Vagina (tissue), 2 donors: ENCODE results near the gene ANKRD44. TPM values are rescaled to one million over a fixed set of nuclear protein-coding genes. Genes with fewer than 3 reads are reported as not detected.

Source experiments
- DNase-seq, 2 donors: peaks; one replicate each; pipeline ENCODE4 v3.0.0-alpha.2; 2017; ENCODE audit errors: extremely low spot score in 2 of 2
- H3K27ac ChIP-seq: fragments of 200-600 bp; sonication (generic); one replicate; pipeline ENCODE4 v1.5.1; 2019
- H3K27me3 ChIP-seq: fragments of 200-600 bp; sonication (generic); one replicate; pipeline ENCODE4 v1.5.1; 2019
- H3K36me3 ChIP-seq, 2 donors: fragments of 200-600 bp; sonication (generic); one replicate each; pipeline ENCODE4 v1.5.1; 2017 to 2019
- H3K4me1 ChIP-seq: fragments of 200-600 bp; sonication (generic); one replicate; pipeline ENCODE4 v1.5.1; 2019
- H3K4me3 ChIP-seq, 2 donors: fragments of 200-600 bp; sonication (generic); 1 replicate in 1 of 2; 2 replicates in 1 of 2; pipeline ENCODE4 v1.5.1; 2016 to 2019
- H3K9me3 ChIP-seq: fragments of 200-600 bp; sonication (generic); one replicate; pipeline ENCODE4 v1.5.1; 2019
- CTCF ChIP-seq, 3 experiments: fragments of 450-650 bp in 2 of 3; fragments of 200-600 bp in 1 of 3; sonication (generic) in 1 of 3; IDR thresholded peaks; one replicate each; pipeline ENCODE4 v1.5.1; 2017 to 2019; ENCODE audit warnings: antibody characterized with exemption in 3 of 3, mild to moderate bottlenecking in 2 of 3, moderate library complexity in 2 of 3
- POLR2A ChIP-seq, 2 donors: fragments of 450-650 bp; IDR thresholded peaks; one replicate each; pipeline ENCODE4 v1.6.1; 2017; ENCODE audit warnings: antibody characterized with exemption in 2 of 2, mild to moderate bottlenecking in 2 of 2, moderate library complexity in 2 of 2
- POLR2AphosphoS5 ChIP-seq, 2 donors: sonication (generic); formaldehyde crosslinking; IDR thresholded peaks; one replicate each; pipeline ENCODE4 v1.9.0; 2017; ENCODE audit warnings: antibody characterized with exemption in 2 of 2, mild to moderate bottlenecking in 2 of 2, low read depth in 1 of 2; ENCODE audit not compliant: insufficient read depth in 1 of 2
- intact Hi-C: fragments of 100-400 bp; cut with DNase I; formaldehyde crosslinking; loops from one replicate; pipeline ENCODE4 v1.15.1; 2023
- total RNA-seq: library from RNA; depleted of rRNA; stranded (reverse); fragments of >200 nt; gene quantifications from one replicate; pipeline ENCODE4 v1.2.3, GENCODE V29; 2016

The ANKRD44 gene
- total RNA-seq, 1 donor from 2014 or later, result 46.4 TPM

GRCh38 chr2:197126630-197127352, 183.8 kb downstream of the ANKRD44 start:
- peaks cover 3% of the 10 kb centered on the region for H3K4me1 ChIP-seq
- H3K27me3 ChIP-seq, result no peaks in the 10 kb centered on the region
- no peak overlapping the region for H3K27ac ChIP-seq
- H3K9me3 ChIP-seq, result no peaks in the 10 kb centered on the region
- no peak for TF ChIP-seq POLR2A (IDR thresholded peaks at IDR 0.05)
- no peak for TF ChIP-seq CTCF (IDR thresholded peaks at IDR 0.05)
- no peak for TF ChIP-seq POLR2AphosphoS5 (IDR thresholded peaks at IDR 0.05; ENCODE audit: insufficient read depth in 1 of 2, low read depth in 1 of 2)
- no peak overlapping the region for H3K4me3 ChIP-seq
- no peak for DNase-seq
- intact Hi-C loops, result loop anchor here (10.0 kb wide), 1 partner anchor 188 kb away; the partner anchor contains the start of gene ANKRD44
- H3K36me3 ChIP-seq, result no peaks in the 10 kb centered on the region

GRCh38 chr2:197124639-197125390, 185.8 kb downstream of the ANKRD44 start:
- no peak for DNase-seq
- Histone ChIP-seq H3K36me3 (peaks cover 0 to 14% of the 10 kb centered on the region in 2 donors), H3K4me1 (no peaks in the 10 kb centered on the region), H3K9me3 (no peaks in the 10 kb centered on the region), H3K27me3 (no peaks in the 10 kb centered on the region), H3K27ac (no peak overlapping the region), H3K4me3 (no peak overlapping the region)
- intact Hi-C loops, result loop anchor here (10.0 kb wide), 1 partner anchor 190 kb away; the partner anchor contains the start of gene ANKRD44
- TF ChIP-seq CTCF (IDR thresholded peaks at IDR 0.05) (no peak), POLR2A (IDR thresholded peaks at IDR 0.05) (no peak), POLR2AphosphoS5 (IDR thresholded peaks at IDR 0.05; ENCODE audit: insufficient read depth in 1 of 2, low read depth in 1 of 2) (no peak)

GRCh38 chr2:197122821-197123220, 187.8 kb downstream of the ANKRD44 start:
- Histone ChIP-seq H3K4me1 (no peaks in the 10 kb centered on the region), H3K4me3 (no peak overlapping the region), H3K27me3 (no peaks in the 10 kb centered on the region), H3K9me3 (no peaks in the 10 kb centered on the region), H3K27ac (no peak overlapping the region), H3K36me3 (peaks cover 0 to 15% of the 10 kb centered on the region in 2 donors)
- TF ChIP-seq POLR2A (IDR thresholded peaks at IDR 0.05), result no peak
- TF ChIP-seq CTCF (IDR thresholded peaks at IDR 0.05), result no peak
- TF ChIP-seq POLR2AphosphoS5 (IDR thresholded peaks at IDR 0.05; ENCODE audit: insufficient read depth in 1 of 2, low read depth in 1 of 2), result no peak
- intact Hi-C loops, result loop anchor here (10.0 kb wide), 1 partner anchor 192 kb away; the partner anchor contains the start of gene ANKRD44
- no peak for DNase-seq

- Histone ChIP-seq H3K4me1 (no peaks in the 10 kb centered on the region), H3K36me3 (peaks cover 0 to 15% of the 10 kb centered on the region in 2 donors), H3K4me3 (no peak overlapping the region), H3K9me3 (no peaks in the 10 kb centered on the region), H3K27ac (no peak overlapping the region), H3K27me3 (no peaks in the 10 kb centered on the region)
- no peak for DNase-seq
- intact Hi-C loops, result loop anchor here (10.0 kb wide), 1 partner anchor 193 kb away; the partner anchor contains the start of gene ANKRD44
- TF ChIP-seq POLR2A (IDR thresholded peaks at IDR 0.05), result no peak
- no peak for TF ChIP-seq POLR2AphosphoS5 (IDR thresholded peaks at IDR 0.05; ENCODE audit: insufficient read depth in 1 of 2, low read depth in 1 of 2)
- TF ChIP-seq CTCF (IDR thresholded peaks at IDR 0.05), result no peak
Measured at GRCh38 chr2:197121756-197122385, 188.7 kb downstream of the ANKRD44 start.
